Raji (cell line): ENCODE measurements around the gene ZFP64.

Source experiments
- POLR2A ChIP-seq: IDR thresholded peaks from 2 replicates; pipeline ENCODE4 v1.6.1; 2011; ENCODE audit warnings: low read depth, low read length, control low read depth; ENCODE audit not compliant: insufficient read depth

The ZFP64 gene

GRCh38 chr20:52210037-52210990 lies 18.7 kb upstream of the ZFP64 start:
- TF ChIP-seq POLR2A: no peak

- TF ChIP-seq POLR2A: no peak
These were observed 17.6 kb upstream of the ZFP64 start for GRCh38 chr20:52209154-52209571.

GRCh38 chr20:52207020-52207810 lies 15.6 kb upstream of the ZFP64 start:
- no peak for TF ChIP-seq POLR2A

GRCh38 chr20:52204136-52204535 lies 12.6 kb upstream of the ZFP64 start:
- no peak for TF ChIP-seq POLR2A

GRCh38 chr20:52201395-52201794 lies 9.8 kb upstream of the ZFP64 start:
- TF ChIP-seq POLR2A: no peak

- no peak for TF ChIP-seq POLR2A
These were observed 9.3 kb upstream of the ZFP64 start for GRCh38 chr20:52200870-52201269.

- no peak for TF ChIP-seq POLR2A
These were observed 5.3 kb upstream of the ZFP64 start for GRCh38 chr20:52196845-52197244.

GRCh38 chr20:52193886-52194545 lies 2.4 kb upstream of the ZFP64 start:
- TF ChIP-seq POLR2A: no peak

- TF ChIP-seq POLR2A: no peak
These were observed 1.6 kb upstream of the ZFP64 start for GRCh38 chr20:52193133-52193532.

- peak; percentile 46 for TF ChIP-seq POLR2A
These were observed 538 bp upstream of the ZFP64 start for GRCh38 chr20:52191916-52192718.

GRCh38 chr20:52190437-52191131 lies 995 bp downstream of the ZFP64 start:
- TF ChIP-seq POLR2A: peak; percentile 66

- no peak for TF ChIP-seq POLR2A
These were observed 9.8 kb downstream of the ZFP64 start for GRCh38 chr20:52181766-52182165.

- no peak for TF ChIP-seq POLR2A
These were observed 11.3 kb downstream of the ZFP64 start for GRCh38 chr20:52180180-52180840.
